ENCODE results near the gene MICU1. TPM values are rescaled to one million over a fixed set of nuclear protein-coding genes. Genes with fewer than 3 reads are reported as not detected.
"Not testable (repeated sequence)": the region's sequence is repeated elsewhere in the genome, so short reads cannot be mapped to it uniquely, and the experiment has no call there.

Gene MICU1
- total RNA-seq, 2 donors from 2014 or later = 48.9 to 54.1 TPM

DNA sequence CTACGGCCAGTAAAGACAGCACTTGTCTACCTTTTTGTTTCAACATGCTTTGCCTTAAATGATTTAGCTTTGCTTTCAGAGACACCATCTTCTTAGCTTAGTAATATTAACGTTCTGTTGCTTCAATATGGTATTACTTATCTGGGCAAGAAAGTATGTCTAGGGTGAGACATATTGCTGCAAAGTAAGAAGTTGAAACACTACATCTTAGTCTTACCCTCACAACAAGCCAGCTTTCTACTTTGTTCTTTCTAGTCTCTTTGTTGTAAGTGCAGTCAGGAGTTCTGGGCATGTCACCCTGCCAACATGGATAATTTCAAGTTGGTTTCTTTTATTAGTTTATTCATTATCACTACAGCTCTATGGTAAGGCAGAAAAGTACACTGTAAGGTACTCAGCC is 148.4 kb downstream of the MICU1 start:
- ATAC-seq (no peak), DNase-seq (no peak)
- intact Hi-C loops (cut with DNase I, micrococcal nuclease) = no loop called here

DNA sequence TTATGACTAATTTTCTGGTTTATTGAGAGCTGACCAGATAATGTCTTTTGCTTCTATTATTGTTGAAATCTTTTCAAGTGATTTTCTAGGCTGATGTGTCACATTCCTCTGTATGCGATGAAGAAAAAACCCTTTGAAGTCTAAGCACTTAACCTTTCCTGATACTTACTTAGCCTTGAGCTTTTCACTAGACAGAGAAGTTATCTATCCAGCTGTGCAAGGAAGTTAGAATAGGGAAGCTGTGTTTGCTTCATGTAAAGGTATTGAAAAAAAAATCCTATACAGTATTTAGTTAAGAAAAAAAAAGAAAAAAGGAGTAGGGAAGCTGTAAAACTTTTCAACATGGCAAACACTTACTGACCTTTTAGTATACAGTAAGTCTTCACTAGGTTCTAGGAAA is 153.6 kb downstream of the MICU1 start:
- DNase-seq (no peak), ATAC-seq (no peak)
- intact Hi-C loops (cut with DNase I, micrococcal nuclease) = no loop called here

DNA sequence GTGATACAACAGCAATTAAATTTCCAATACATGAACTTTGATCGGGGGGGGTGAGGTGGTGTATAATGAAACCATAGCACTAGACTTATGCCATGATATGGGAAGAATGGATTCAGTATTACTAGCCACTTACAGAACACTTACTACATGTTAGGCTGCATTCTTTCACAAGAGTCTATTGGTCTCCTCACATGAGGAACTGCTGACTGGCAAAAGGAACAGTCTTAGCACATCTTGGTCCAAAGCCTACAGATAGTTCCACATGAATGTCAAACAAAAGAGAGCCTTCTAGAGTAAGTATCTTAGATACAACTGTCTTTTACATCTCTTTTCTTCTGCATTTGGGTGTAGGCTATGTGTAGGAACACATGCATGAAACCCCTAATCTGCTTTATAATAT is 155.2 kb downstream of the MICU1 start:
- no peak for DNase-seq
- intact Hi-C loops (cut with DNase I, micrococcal nuclease) = no loop called here
- ATAC-seq = no peak

DNA sequence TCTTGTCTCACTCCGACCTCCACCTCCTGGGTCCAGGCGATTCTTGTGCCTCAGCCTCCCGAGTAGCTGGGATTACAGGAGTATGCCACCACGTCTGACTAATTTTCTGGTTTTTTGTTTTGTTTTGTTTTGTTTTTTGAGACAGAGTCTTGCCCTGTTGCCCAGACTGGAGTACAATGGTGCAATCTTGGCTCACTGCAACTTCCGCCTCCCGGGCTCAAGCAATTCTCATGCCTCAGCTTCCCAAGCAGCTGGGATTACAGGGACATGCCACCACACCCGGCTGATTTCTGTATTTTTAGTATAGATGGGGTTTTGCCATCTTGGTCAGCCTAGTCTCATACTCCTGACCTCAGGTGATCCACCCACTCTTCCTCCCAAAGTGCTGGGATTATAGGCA is 158.8 kb downstream of the MICU1 start:
- ATAC-seq; DNase-seq; intact Hi-C loops (cut with DNase I, micrococcal nuclease): not testable (repeated sequence)

DNA sequence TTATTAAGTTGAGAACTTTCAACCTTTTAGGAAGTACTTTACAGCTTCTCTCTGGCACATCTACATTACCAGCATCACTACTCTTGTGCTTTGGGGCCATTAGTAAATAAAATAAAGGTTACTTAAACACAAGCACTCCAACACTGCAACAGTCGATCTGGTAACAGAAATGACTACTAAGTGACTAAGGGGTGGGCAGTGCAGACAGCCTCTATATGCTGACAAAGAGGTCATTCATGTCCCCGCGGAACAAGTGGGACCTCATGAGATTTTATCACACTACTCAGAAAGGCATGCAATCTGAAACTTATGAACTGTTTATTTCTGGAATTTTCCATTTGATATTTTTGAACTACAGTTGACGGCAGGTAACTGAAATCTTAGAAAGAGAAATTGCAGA is 159.9 kb downstream of the MICU1 start:
- ATAC-seq (no peak), DNase-seq (no peak)
- intact Hi-C loops (cut with DNase I, micrococcal nuclease) = no loop called here

DNA sequence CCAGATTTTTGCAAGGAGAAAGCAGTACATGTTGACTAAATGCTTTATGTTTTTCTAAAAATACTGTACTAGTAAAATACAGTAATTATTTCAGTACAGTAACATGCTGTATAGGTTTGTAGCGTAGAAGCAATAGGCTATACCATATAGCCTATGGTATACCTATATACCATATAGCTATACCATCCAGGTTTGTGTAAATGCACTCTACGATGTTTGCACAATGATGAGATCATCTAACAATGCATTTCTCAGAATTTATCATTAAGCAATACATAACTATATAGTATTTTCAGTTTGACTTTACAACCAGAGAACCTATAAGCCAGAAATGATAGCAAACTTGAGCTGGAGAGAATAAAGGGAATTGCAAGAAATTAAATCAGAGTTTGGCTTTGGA is 161.4 kb downstream of the MICU1 start:
- DNase-seq = no peak
- ATAC-seq = peak; percentile 14

DNA sequence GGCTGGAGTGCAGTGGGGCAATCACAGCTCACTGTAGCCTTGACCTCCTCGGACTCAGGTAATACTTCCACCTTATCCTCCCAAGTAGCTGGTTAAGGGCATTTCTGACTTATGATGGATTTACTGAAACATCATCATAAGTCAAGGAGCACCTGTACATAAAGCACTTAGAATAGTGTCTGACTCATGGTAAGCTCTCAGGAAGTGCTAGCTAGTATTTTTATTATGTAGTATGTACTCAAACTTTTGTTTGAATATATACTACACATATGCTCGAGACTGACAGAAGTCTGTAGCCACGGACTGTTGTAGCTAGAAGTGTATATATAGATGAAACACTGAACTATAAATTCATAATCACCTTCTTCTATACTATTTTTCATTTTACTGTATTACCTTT is 163.6 kb downstream of the MICU1 start:
- ATAC-seq = peak; percentile 88
- intact Hi-C loops (cut with DNase I, micrococcal nuclease) = no loop called here
- no peak for DNase-seq

More for the DNA sequence above, 161.4 kb downstream of the MICU1 start:
- intact Hi-C loops (cut with DNase I, micrococcal nuclease) = no loop called here

DNA sequence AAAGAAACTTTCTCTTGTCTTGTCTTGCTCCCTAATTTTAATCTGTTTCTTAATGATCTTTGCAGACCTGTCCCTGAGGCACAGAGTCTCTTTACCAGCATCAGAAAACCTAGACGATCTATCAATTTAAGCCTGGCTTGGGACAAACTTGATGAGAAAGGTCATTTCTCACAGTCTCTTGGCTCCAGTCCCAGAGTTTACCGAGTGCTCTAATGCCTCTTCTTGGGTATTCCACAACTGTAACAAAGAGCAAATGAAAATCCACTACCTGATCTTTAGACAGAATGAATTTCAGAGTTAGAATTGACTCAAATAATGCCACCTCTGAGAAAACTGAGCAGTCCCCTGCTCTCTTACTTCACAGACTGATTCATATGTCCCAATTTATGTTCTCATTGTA is 164.8 kb downstream of the MICU1 start:
- DNase-seq (peak in 1 of 2 donors; percentile 23), ATAC-seq (peak; percentile 72)
- intact Hi-C loops (cut with DNase I, micrococcal nuclease) = no loop called here

DNA sequence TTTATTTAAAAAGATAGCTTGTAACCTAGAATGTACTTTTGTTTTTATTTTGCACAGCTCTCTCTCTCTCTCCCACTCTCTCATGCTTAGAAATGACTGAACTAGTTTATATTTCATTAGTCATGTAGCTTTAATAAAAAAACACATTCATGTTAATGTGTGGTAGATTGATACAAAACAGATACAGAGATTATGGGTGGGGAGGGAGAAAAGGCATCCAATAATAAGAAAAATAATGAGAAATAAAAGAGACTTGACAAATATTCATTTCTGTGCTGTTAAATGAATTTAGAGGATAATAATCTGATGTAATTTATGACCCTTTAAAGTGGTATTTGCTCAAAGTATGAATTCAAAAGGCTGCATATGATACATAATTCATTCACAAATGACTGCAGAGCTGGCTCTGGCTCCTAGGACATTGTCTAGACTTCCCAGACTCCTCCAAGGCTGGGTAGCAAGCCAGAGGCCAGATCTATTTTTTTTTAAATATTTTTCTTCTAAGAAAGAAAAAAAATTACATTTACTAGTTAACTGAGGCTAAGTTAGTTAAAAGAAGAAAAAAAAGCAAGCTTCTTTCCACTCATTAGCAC is 165.5 kb downstream of the MICU1 start:
- DNase-seq = no peak
- intact Hi-C loops (cut with DNase I, micrococcal nuclease) = no loop called here
- ATAC-seq = no peak

DNA sequence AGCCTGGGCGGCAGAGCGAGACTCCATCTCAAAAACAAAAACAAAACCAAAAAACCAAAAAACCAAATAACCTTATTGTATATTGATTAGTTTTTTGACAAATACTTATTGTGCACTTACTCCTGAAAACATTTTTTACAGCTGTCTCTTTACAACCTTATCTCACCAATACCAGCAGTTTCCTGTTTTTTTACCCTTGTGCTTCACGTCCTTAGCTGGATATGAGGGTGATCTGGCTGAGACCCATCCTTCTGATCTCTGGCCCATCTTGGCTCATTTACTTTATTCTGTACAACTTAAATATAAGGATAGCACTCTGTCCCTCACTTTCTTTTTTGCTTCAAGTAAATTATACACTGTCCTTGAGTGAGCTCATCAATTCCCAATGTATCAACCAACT is 166.6 kb downstream of the MICU1 start:
- no peak for DNase-seq
- intact Hi-C loops (cut with DNase I, micrococcal nuclease) = no loop called here
- no peak for ATAC-seq

DNA sequence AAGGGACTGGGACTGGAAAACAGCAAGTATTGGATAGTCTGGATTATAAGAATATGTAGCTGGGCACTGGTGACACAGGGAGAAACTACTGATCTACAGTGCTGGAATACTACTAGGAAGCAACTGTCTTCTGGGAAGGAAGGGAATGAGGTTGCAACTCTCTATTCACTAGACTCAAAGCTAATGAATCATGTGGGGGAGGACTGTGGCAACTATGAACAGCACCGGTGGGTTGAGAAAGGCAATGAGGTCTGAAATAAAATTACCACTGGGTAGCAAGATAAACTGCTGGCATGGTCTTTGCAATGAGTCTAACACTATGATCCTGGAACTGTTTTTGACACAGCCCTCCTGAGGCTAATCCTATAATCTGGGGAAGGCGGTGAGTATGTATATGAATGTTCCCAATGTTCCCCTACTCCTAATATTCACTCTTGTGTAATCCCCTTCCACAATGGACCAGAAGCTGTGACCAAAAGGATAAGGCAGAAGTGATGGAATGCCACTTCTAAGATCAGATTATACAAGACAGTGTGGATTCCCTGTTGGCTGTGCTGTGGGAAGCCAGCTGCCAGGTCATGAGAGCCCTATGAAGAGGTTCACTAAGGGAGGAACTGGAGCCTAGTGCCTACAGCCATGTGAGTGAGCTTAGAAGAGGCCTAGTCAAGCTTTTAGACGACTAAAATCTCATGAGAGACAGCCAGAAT is 169.8 kb downstream of the MICU1 start:
- peak; percentile 24 for ATAC-seq
- intact Hi-C loops (cut with DNase I, micrococcal nuclease) = no loop called here
- DNase-seq = no peak

DNA sequence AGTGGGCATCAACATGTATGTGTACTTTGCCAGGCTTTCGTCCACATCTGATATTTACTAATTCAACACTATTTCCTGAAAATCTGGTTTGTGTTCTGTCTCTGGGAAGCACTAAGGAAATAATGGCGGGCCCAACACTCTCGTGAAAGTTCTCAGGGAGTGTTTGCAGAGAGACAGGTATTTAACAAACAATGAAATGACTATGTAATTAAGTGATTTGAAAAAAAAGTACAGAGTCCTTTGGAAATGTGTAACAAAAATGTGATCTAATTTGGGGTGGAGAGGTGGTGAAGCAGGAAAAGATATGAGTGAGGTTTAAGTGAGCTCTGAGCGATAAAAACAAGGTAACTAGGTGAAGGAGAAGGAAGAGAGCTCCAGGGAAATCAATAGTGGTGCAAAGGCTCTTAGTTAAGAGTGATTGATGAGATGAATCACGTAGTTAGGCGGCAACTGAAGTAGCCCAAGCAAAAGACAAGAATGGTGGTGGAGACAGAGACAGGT is 175.9 kb downstream of the MICU1 start:
- intact Hi-C loops (cut with DNase I, micrococcal nuclease) = no loop called here
- peak; percentile 93 for ATAC-seq
- peak in 1 of 2 donors; percentile 16 for DNase-seq

DNA sequence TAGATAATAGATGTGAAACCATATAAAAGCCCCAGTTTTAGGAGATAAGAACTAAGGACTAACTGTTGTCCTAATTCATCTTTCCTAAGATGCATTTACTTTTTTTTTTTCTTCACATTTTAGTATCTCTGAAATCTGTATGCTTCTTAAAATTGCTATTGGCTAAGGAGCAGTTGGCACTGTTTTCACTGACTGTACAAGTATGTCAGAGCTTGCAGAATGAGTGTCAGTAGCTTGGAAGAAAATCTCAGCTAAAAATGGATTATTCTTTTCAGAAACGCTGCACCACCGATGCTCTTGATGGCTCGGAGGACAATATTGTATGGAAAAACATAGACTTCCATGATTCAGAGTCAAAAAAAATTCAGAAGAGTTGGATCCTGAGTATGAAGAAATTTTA is 180.0 kb downstream of the MICU1 start:
- ATAC-seq = no peak
- intact Hi-C loops (cut with DNase I, micrococcal nuclease) = no loop called here

DNA sequence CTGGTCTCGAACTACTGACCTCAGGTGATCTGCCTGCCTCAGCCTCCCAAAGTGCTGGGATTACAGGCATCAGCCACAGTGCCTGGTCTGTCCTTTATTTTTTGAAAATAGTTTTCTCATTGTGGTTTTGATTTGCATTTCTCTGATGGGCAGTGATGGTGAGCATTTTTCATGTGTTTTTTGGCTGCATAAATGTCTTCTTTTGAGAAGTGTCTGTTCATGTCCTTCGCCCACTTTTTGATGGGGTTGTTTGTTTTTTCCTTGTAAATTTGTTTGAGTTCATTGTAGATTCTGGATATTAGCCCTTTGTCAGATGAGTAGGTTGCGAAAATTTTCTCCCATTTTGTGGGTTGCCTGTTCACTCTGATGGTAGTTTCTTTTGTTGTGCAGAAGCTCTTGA is 182.9 kb downstream of the MICU1 start:
- ATAC-seq; intact Hi-C loops (cut with DNase I, micrococcal nuclease); DNase-seq: not testable (repeated sequence)

More for the DNA sequence above, 180.0 kb downstream of the MICU1 start:
- DNase-seq = no peak

DNA sequence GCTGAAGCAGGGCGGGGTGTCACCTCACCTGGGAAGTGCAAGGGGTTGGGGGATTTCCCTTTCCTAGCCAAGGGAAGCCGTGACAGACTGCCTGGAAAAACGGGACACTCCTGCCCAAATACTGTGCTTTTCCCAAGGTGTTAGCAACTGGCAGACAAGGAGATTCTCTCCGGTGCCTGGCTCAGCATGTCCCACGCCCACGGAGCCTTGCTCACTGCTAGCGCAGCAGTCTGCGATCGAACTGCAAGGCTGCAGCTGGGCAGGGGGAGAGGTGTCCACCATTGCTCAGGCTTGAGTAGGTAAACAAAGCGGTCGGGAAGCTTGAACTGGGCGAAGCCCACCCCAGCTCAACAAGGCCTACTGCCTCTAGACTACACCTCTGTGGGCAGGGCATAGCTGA is 190.3 kb downstream of the MICU1 start:
- DNase-seq = no peak
- ATAC-seq = no peak
- intact Hi-C loops (cut with DNase I, micrococcal nuclease) = no loop called here

DNA sequence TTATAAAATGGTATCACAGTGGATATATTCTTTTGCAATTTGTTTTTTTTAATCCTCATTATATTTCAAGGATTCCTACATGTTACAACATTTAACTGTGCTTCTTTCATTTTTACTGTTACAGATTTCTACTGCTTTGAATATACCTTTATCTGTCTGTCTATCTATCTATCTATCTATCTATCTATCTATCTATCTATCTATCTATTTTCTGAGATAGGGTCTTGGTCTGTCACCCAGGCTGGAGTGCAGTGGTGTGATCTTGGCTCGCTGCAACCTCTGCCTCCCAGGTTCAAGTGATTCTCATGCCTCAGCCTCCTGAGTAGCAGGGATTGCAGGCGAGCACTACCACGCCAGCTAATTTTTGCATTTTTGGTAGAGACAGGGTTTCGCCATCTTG is 194.9 kb downstream of the MICU1 start:
- ATAC-seq; DNase-seq; intact Hi-C loops (cut with DNase I, micrococcal nuclease): not testable (repeated sequence)

DNA sequence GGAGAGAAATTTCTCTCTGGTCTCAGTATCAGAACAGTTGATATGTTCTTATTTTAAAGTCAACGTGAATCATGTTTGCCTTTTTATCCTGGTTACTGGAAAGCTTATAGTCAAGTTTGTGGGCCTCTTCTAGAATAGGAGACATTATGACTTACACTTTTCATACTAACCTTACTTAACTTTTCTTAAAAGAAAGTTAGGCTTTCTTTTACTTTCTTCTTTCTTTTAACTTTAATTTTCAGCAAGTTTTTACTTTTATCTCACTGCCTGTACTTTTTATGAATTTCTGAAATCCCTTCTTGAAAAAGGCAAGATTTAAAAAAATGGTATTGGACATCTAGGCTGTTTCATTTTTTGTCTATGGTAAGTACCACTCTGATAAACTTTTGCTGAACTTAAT is 195.9 kb downstream of the MICU1 start:
- intact Hi-C loops (cut with DNase I, micrococcal nuclease) = no loop called here
- ATAC-seq (no peak), DNase-seq (no peak)

DNA sequence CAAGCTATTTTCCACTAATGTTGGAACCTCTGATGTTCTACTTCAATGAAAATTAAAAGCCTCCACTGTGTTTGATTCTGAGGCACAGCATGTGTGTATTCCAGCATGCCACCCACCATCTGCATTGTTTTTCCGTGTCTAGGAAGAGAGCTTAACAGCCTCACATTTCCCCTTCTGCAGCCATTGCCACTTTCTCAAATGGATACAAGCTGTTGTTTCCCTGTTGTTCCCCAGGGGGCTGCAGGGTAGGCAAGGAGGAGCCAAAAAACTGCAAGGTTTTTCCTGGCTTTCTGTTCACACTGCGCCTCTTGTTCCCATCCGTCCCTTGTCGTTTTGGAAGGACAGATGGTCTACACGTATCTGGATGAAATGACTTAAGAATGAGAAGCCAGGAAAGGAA is 198.9 kb downstream of the MICU1 start:
- no peak for ATAC-seq
- no peak for DNase-seq
- intact Hi-C loops (cut with DNase I, micrococcal nuclease) = no loop called here

DNA sequence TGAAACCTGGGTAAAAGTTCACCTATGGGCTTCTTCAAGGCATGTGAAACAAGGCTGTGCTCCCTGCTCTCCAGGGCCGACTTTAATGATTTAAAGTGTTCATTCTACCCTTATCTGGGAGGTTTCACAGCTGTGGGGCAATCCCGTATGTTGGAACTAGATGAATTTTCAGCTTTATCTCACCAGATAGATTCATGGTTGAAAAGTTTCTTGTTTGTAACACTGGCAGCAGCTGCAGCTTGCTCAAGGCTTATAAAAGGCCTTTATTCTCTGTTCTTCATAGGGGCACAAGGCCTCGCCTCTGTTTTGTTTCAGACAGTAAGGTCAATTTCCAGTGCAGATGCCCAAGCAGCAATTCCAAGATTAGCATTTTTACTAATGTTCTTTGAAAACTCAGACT is 200.7 kb downstream of the MICU1 start:
- intact Hi-C loops (cut with DNase I, micrococcal nuclease) = no loop called here
- ATAC-seq = no peak
- no peak for DNase-seq

DNA sequence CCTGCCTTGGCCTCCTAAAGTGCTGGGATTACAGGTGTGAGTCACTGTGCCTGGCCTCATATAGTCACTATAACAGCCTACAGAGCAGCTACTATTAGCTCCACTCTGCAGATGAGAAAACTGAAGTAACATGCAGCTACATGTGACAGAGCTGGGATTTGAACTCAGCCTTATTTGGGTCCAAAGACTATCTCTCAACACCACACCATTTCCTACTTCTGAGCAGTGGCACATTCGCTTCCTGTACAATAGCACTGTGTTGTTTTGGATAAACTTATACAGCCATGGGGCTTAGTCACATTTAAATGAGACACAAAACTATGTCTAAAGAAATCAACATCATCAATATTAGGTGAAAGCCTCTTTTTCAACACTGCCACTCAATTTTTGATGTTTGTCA is 201.3 kb downstream of the MICU1 start:
- intact Hi-C loops (cut with DNase I, micrococcal nuclease) = no loop called here
- DNase-seq (no peak), ATAC-seq (no peak)

DNA sequence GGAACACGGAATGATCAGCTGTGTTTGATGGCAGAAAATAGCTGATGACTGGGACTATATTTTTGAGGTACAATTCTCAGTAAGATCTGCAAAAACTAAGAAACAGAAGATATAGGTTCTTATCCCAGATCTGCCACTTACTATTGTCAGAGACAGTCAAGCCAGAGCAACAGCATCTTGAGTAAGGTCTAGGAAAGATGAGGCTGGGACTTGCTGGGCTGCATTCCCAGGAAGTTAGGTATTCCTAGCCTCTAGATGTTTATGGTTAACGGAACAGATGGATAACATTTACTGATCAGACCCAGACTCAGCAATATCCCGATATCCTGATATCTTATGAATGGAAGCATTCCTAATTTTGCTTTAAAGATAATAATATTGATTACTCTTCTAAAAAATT is 202.5 kb downstream of the MICU1 start:
- ATAC-seq (no peak), DNase-seq (no peak)
- intact Hi-C loops (cut with DNase I, micrococcal nuclease) = no loop called here

Measured in left colon (tissue), 2 donors.